Mesenchymal stem cell (in vitro differentiated cells and primary cell): Measurements from ENCODE around the gene CCDC59.

ENCODE experiments used
- DNase-seq: peaks from one replicate; pipeline ENCODE4 v3.0.0-alpha.2; 2013
- H2AFZ ChIP-seq: one replicate; pipeline ENCODE4 v1.6.1; 2013; ENCODE audit warnings: low read depth, mild to moderate bottlenecking, control low read depth, inconsistent platforms, low read length, moderate library complexity
- H2AK5ac ChIP-seq: 2 replicates; pipeline ENCODE4 v1.6.1; 2013; ENCODE audit warnings: low read length, moderate library complexity, mild to moderate bottlenecking, inconsistent platforms; ENCODE audit not compliant: severe bottlenecking
- H2BK120ac ChIP-seq: one replicate; pipeline ENCODE4 v1.6.1; 2013; ENCODE audit warnings: low read depth, mild to moderate bottlenecking, inconsistent platforms, low read length, moderate library complexity
- H2BK12ac ChIP-seq, 2 experiments: one replicate each; pipeline ENCODE4 v1.6.1; 2013; ENCODE audit warnings: inconsistent platforms in 2 of 2, low read length in 2 of 2, mild to moderate bottlenecking in 2 of 2, moderate library complexity in 2 of 2, control low read depth in 1 of 2
- H2BK15ac ChIP-seq: one replicate; pipeline ENCODE4 v1.6.1; 2013; ENCODE audit warnings: mild to moderate bottlenecking, low read depth, inconsistent platforms; ENCODE audit not compliant: poor library complexity, severe bottlenecking
- H2BK5ac ChIP-seq: 2 replicates; pipeline ENCODE4 v1.6.1; 2013; ENCODE audit warnings: low read depth, mild to moderate bottlenecking, low read length, control low read depth, inconsistent platforms; ENCODE audit not compliant: poor library complexity, severe bottlenecking
- H3K14ac ChIP-seq, 2 experiments: one replicate each; pipeline ENCODE4 v1.6.1; 2013; ENCODE audit warnings: inconsistent platforms in 2 of 2, low read length in 2 of 2, control low read depth in 1 of 2, mild to moderate bottlenecking in 1 of 2, moderate library complexity in 1 of 2
- H3K18ac ChIP-seq, 2 experiments: one replicate each; pipeline ENCODE4 v1.6.1; 2013; ENCODE audit warnings: inconsistent platforms in 2 of 2, low read length in 2 of 2, control low read depth in 1 of 2, low read depth in 1 of 2, mild to moderate bottlenecking in 1 of 2
- H3K23ac ChIP-seq, 2 experiments: one replicate each; pipeline ENCODE4 v1.6.1; 2013; ENCODE audit warnings: inconsistent platforms in 2 of 2, low read length in 2 of 2, mild to moderate bottlenecking in 2 of 2, moderate library complexity in 2 of 2, control low read depth in 1 of 2
- H3K27ac ChIP-seq: 2 replicates; pipeline ENCODE4 v1.5.1; 2013; ENCODE audit warnings: mild to moderate bottlenecking, moderate library complexity, low read length, control low read depth, inconsistent platforms; ENCODE audit not compliant: poor library complexity, severe bottlenecking
- H3K27me3 ChIP-seq, 2 experiments: 2 replicates each; pipeline versions ENCODE4 v1.6.1 to v1.7.0; 2013; ENCODE audit warnings: low read length in 2 of 2, mild to moderate bottlenecking in 2 of 2, moderate library complexity in 2 of 2, control low read depth in 1 of 2, inconsistent platforms in 1 of 2; ENCODE audit not compliant: control insufficient read depth in 1 of 2, insufficient read depth in 1 of 2
- H3K36me3 ChIP-seq, 2 experiments: 2 replicates each; pipeline versions ENCODE4 v1.6.1 to v1.7.0; 2013; ENCODE audit warnings: low read length in 2 of 2, control low read depth in 1 of 2, inconsistent platforms in 1 of 2, low read depth in 1 of 2, mild to moderate bottlenecking in 1 of 2; ENCODE audit not compliant: insufficient read depth in 2 of 2, control insufficient read depth in 1 of 2
- H3K4ac ChIP-seq, 2 experiments: one replicate each; pipeline ENCODE4 v1.6.1; 2013; ENCODE audit warnings: inconsistent platforms in 2 of 2, low read length in 2 of 2, mild to moderate bottlenecking in 2 of 2, moderate library complexity in 2 of 2, control low read depth in 1 of 2, low read depth in 1 of 2
- H3K4me1 ChIP-seq: 2 replicates; pipeline ENCODE4 v1.6.1; 2013; ENCODE audit warnings: low read depth, low read length, control low read depth; ENCODE audit not compliant: control insufficient read depth, insufficient read depth
- H3K4me2 ChIP-seq: 2 replicates; pipeline ENCODE4 v1.6.1; 2013; ENCODE audit warnings: low read length, mild to moderate bottlenecking, inconsistent platforms; ENCODE audit not compliant: poor library complexity, severe bottlenecking
- H3K4me3 ChIP-seq, 2 experiments: 2 replicates each; pipeline versions ENCODE4 v1.5.1 to v1.7.0; 2013; ENCODE audit warnings: low read length in 2 of 2, mild to moderate bottlenecking in 2 of 2, control low read depth in 1 of 2, low read depth in 1 of 2; ENCODE audit not compliant: insufficient read depth in 1 of 2
- H3K79me1 ChIP-seq: replicated peaks from 2 replicates; pipeline ENCODE4 v1.6.1; 2013; ENCODE audit warnings: mild to moderate bottlenecking, control low read depth, low read length, inconsistent platforms; ENCODE audit not compliant: poor library complexity, severe bottlenecking
- H3K9ac ChIP-seq: 2 replicates; pipeline ENCODE4 v1.7.0; 2013; ENCODE audit warnings: mild to moderate bottlenecking, low read length, moderate library complexity
- H3K9me3 ChIP-seq: 2 replicates; pipeline ENCODE4 v1.7.0; 2013; ENCODE audit warnings: mild to moderate bottlenecking, low read length; ENCODE audit not compliant: control insufficient read depth
- H4K8ac ChIP-seq: one replicate; pipeline ENCODE4 v1.6.1; 2013; ENCODE audit warnings: inconsistent platforms, mild to moderate bottlenecking, low read length, moderate library complexity
- H4K91ac ChIP-seq: one replicate; pipeline ENCODE4 v1.6.1; 2013; ENCODE audit warnings: mild to moderate bottlenecking, low read length, inconsistent platforms
- WGBS: methylation state at CpG from one replicate; pipeline ENCODE4 v1.1.7; 2013; ENCODE audit warnings: mixed read lengths; 5-methylcytosine and 5-hydroxymethylcytosine counted together

The CCDC59 gene

DNA sequence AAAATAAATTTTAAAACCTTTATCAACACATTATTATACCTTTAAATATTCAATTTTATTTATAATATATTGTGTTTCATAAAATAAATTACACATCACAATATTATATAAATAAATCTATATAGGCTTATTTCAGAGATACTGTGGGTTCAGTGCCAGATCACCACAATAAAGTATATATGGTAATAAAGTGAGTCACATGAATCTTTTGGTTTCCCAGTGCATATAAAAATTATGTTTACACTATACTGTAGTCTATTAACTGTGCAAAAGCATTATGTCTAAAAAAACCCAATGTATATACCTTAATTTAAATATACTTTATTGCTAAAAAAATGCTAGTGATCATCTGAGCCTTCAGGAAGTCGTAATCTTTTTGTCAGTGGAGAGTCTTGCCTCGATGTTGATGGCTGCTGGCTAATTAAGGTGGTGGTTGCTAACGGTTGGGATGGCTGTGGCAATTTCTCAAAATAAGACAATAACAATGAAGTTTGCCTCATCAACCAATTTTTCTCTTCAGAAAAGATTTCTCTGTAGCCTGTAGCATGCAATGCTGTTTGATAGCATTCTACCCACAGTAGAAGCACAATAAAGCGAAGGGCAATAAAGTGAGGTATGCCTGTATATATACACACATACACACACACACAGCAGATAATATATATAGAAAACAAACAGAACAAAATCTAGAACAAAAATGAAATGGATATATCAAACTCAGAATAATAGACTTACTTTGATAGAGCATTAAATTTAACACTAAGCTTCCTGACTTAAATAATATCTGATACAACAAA lies 32.4 kb downstream of the CCDC59 start:
- H2BK12ac ChIP-seq: no peak overlapping the region
- no peak overlapping the region for H2BK120ac ChIP-seq
- peak overlapping the region; percentile 41 for H3K9ac ChIP-seq
- no peak overlapping the region for H2BK5ac ChIP-seq
- no peaks in the 10 kb centered on the region for H3K4me1 ChIP-seq
- no peaks in the 10 kb centered on the region for H3K27me3 ChIP-seq
- WGBS: no CpG with 5 or more reads among the region's 4 CpGs
- no peak overlapping the region for H3K18ac ChIP-seq
- DNase-seq: no peak
- H3K36me3 ChIP-seq: no peaks in the 10 kb centered on the region
- no peak overlapping the region for H2BK15ac ChIP-seq
- no peak overlapping the region for H3K4me3 ChIP-seq
- H3K27ac ChIP-seq: no peak overlapping the region
- no peak overlapping the region for H3K14ac ChIP-seq
- H2AK5ac ChIP-seq: no peak overlapping the region
- no peaks in the 10 kb centered on the region for H3K9me3 ChIP-seq
- H2AFZ ChIP-seq: no peak overlapping the region
- no peak overlapping the region for H4K91ac ChIP-seq
- H4K8ac ChIP-seq: no peak overlapping the region
- no peak overlapping the region for H3K4ac ChIP-seq
- no peak overlapping the region for H3K23ac ChIP-seq
- H3K79me1 ChIP-seq: no peaks in the 10 kb centered on the region
- no peak overlapping the region for H3K4me2 ChIP-seq

DNA sequence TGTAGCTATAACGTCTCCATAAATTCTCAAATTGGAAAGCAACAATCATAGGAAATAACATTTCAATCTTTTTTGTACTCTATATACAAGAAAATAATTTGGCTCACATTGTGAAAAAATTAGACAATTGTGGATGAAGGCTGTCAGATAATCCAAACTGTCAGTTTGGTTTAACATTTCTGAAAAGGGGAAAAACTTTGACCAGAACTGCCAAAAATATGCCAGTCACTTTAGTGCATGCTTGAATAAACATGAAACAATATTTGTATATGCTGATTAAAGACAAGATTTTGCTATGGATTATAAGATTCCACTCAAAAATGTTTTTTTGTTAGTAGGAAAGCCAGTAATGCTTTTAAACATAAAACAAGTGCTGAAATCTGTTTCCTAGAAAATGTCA lies 38.9 kb downstream of the CCDC59 start:
- H3K4me2 ChIP-seq: no peak overlapping the region
- no peak overlapping the region for H3K9ac ChIP-seq
- no peak overlapping the region for H3K4ac ChIP-seq
- no peak overlapping the region for H3K18ac ChIP-seq
- H3K27me3 ChIP-seq: no peaks in the 10 kb centered on the region
- no peak overlapping the region for H2BK15ac ChIP-seq
- H3K9me3 ChIP-seq: no peaks in the 10 kb centered on the region
- H2BK5ac ChIP-seq: no peak overlapping the region
- WGBS: no CpG with 5 or more reads among the region's 1 CpG
- no peak overlapping the region for H2BK12ac ChIP-seq
- no peak overlapping the region for H2AK5ac ChIP-seq
- no peak for DNase-seq
- no peak overlapping the region for H2AFZ ChIP-seq
- no peak overlapping the region for H4K91ac ChIP-seq
- no peak overlapping the region for H3K14ac ChIP-seq
- H3K27ac ChIP-seq: no peak overlapping the region
- H3K23ac ChIP-seq: no peak overlapping the region
- H3K36me3 ChIP-seq: no peaks in the 10 kb centered on the region
- no peak overlapping the region for H3K4me3 ChIP-seq
- no peak overlapping the region for H2BK120ac ChIP-seq
- no peak overlapping the region for H4K8ac ChIP-seq
- no peaks in the 10 kb centered on the region for H3K79me1 ChIP-seq
- no peaks in the 10 kb centered on the region for H3K4me1 ChIP-seq

DNA sequence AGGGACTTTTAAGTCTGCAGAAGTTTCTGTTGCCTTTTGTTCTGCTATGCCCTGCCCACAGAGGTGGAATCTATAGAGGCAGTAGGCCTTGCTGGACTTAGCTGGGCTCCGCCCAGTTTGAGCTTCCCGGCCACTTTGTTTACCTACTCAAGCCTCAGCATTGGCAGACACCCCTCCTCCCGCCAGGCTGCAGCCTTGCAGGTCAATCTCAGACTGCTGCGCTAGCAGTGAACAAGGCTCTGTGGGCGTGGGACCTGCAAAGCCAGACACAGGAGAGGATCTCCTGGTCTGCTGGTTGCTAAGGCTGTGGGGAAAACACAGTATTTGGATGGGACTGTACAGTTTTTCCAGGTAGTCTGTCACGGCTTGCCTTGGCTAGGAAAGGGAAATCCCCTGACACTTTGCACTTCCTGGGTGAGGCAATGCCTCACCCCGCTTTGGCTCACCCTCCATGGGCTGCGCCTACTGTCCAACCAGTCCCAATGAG lies 43.7 kb downstream of the CCDC59 start:
- DNase-seq: no peak
- Histone ChIP-seq H3K4ac (no peak overlapping the region), H3K9ac (no peak overlapping the region), H2BK5ac (no peak overlapping the region), H3K27ac (no peak overlapping the region), H3K9me3 (no peaks in the 10 kb centered on the region), H3K23ac (no peak overlapping the region), H3K79me1 (no peaks in the 10 kb centered on the region), H2BK15ac (no peak overlapping the region), H2BK120ac (no peak overlapping the region), H2AK5ac (no peak overlapping the region), H3K4me1 (no peaks in the 10 kb centered on the region), H4K8ac (no peak overlapping the region), H3K4me2 (no peak overlapping the region), H3K27me3 (no peaks in the 10 kb centered on the region), H4K91ac (no peak overlapping the region), H2AFZ (no peak overlapping the region), H2BK12ac (no peak overlapping the region), H3K14ac (no peak overlapping the region), H3K18ac (no peak overlapping the region), H3K36me3 (no peaks in the 10 kb centered on the region), H3K4me3 (no peak overlapping the region)
- 32% methylated on average over 8 of the region's 8 CpGs for WGBS
